ENCODE results near the gene CFAP61. TPM values are rescaled to one million over a fixed set of nuclear protein-coding genes. Genes with fewer than 3 reads are reported as not detected.

CFAP61 gene
- total and polyA plus RNA-seq, 11 donors: 12.1 to 102 (median 41.8) TPM

GRCh38 chr20:20293691-20294385, 241.5 kb downstream of the CFAP61 start:
- intact Hi-C loops (cut with DNase I): no loop called here

GRCh38 chr20:20295621-20296498, 243.5 kb downstream of the CFAP61 start:
- H3K9me3 ChIP-seq: no peaks in the 10 kb centered on the region
- WGBS, 4 donors: 77 to 85% (median 83%) methylated on average over 6 of the region's 6 CpGs
- no peak for TF ChIP-seq POLR2A (IDR thresholded peaks at IDR 0.05)
- TF ChIP-seq, protein P1, sequence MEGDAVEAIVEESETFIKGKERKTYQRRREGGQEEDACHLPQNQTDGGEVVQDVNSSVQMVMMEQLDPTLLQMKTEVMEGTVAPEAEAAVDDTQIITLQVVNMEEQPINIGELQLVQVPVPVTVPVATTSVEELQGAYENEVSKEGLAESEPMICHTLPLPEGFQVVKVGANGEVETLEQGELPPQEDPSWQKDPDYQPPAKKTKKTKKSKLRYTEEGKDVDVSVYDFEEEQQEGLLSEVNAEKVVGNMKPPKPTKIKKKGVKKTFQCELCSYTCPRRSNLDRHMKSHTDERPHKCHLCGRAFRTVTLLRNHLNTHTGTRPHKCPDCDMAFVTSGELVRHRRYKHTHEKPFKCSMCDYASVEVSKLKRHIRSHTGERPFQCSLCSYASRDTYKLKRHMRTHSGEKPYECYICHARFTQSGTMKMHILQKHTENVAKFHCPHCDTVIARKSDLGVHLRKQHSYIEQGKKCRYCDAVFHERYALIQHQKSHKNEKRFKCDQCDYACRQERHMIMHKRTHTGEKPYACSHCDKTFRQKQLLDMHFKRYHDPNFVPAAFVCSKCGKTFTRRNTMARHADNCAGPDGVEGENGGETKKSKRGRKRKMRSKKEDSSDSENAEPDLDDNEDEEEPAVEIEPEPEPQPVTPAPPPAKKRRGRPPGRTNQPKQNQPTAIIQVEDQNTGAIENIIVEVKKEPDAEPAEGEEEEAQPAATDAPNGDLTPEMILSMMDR (IDR thresholded peaks at IDR 0.05): no peak
- H3K36me3 ChIP-seq: no peaks in the 10 kb centered on the region
- ATAC-seq (no peak), DNase-seq (no peak)
- no peak overlapping the region for H3K27ac ChIP-seq
- no peak overlapping the region for H3K4me3 ChIP-seq
- intact Hi-C loops (cut with DNase I): no loop called here
- no peaks in the 10 kb centered on the region for H3K27me3 ChIP-seq
- peaks cover 0 to 5% (median 0%) of the 10 kb centered on the region in 12 donors for H3K4me1 ChIP-seq

More at GRCh38 chr20:20293691-20294385, 241.5 kb downstream of the CFAP61 start:
- no peak overlapping the region for H3K27ac ChIP-seq
- no peak overlapping the region for H3K4me3 ChIP-seq
- peaks cover 0 to 5% (median 0%) of the 10 kb centered on the region in 9 donors for H3K36me3 ChIP-seq
- 84 to 88% (median 87%) methylated on average over 7 of the region's 7 CpGs for WGBS, 4 donors
- DNase-seq (no peak), ATAC-seq (no peak)
- peaks cover 0 to 5% (median 0%) of the 10 kb centered on the region in 12 donors for H3K4me1 ChIP-seq
- TF ChIP-seq, protein P1 (IDR thresholded peaks at IDR 0.05): no peak
- no peak for TF ChIP-seq POLR2A (IDR thresholded peaks at IDR 0.05)
- H3K9me3 ChIP-seq: no peaks in the 10 kb centered on the region
- H3K27me3 ChIP-seq: no peaks in the 10 kb centered on the region

GRCh38 chr20:20297181-20297580, 244.8 kb downstream of the CFAP61 start:
- H3K27me3 ChIP-seq: no peaks in the 10 kb centered on the region
- no peak overlapping the region for H3K4me3 ChIP-seq
- H3K9me3 ChIP-seq: no peaks in the 10 kb centered on the region
- no peak for TF ChIP-seq POLR2A (IDR thresholded peaks at IDR 0.05)
- TF ChIP-seq, protein P1 (IDR thresholded peaks at IDR 0.05): no peak
- H3K36me3 ChIP-seq: no peaks in the 10 kb centered on the region
- ATAC-seq: no peak
- no peak overlapping the region for H3K27ac ChIP-seq
- H3K4me1 ChIP-seq: peaks cover 0 to 5% (median 0%) of the 10 kb centered on the region in 12 donors
- intact Hi-C loops (cut with DNase I): no loop called here
- WGBS, 4 donors: 79 to 83% (median 82%) methylated on average over 3 of the region's 3 CpGs
- no peak for DNase-seq

- TF ChIP-seq, protein P1 (IDR thresholded peaks at IDR 0.05): no peak
- no peak for TF ChIP-seq POLR2A (IDR thresholded peaks at IDR 0.05)
Measured at GRCh38 chr20:20297752-20298151, 245.4 kb downstream of the CFAP61 start.

More at GRCh38 chr20:20297752-20298151, 245.4 kb downstream of the CFAP61 start:
- Histone ChIP-seq H3K4me1 (peaks cover 0 to 5% (median 0%) of the 10 kb centered on the region in 12 donors), H3K9me3 (no peaks in the 10 kb centered on the region), H3K4me3 (no peak overlapping the region), H3K27ac (no peak overlapping the region), H3K27me3 (no peaks in the 10 kb centered on the region), H3K36me3 (no peaks in the 10 kb centered on the region)
- 63 to 69% (median 64%) methylated on average over 2 of the region's 2 CpGs for WGBS, 4 donors
- DNase-seq: no peak
- intact Hi-C loops (cut with DNase I): no loop called here
- peak in 2 of 4 donors; percentile 58 to 73 for ATAC-seq

All from heart left ventricle (tissue), 16 donors.